Measurements from ENCODE around the gene MTAP.

MTAP gene

GRCh38 chr9:21871256-21871975 is 69.0 kb downstream of the MTAP start:
- H3K4me1 ChIP-seq (ENCODE audit: control insufficient read depth, insufficient read depth, low read length): no peaks in the 10 kb centered on the region; the same call in 1 of the 2 replicates
- POLR2A ChIA-PET: no interaction called here
- no peak overlapping the region for H3K27ac ChIP-seq (ENCODE audit: extremely low read depth, low read depth, low read length)
- H3K9me3 ChIP-seq (ENCODE audit: control insufficient read depth, insufficient read depth, low read depth, low read length): no peaks in the 10 kb centered on the region
- CTCF ChIA-PET: interaction anchor here (0.7 kb wide), 1 partner anchor 31 kb away, joined by 3 read pairs; no protein-coding TSS in a partner anchor
- peaks cover 0 to 9% of the 10 kb centered on the region in 2 experiments; a peak in 2 of 3 replicates for H3K36me3 ChIP-seq (ENCODE audit: control insufficient read depth in 2 of 2, insufficient read depth in 1 of 2, low read length in 2 of 2)
- no peak overlapping the region for H3K4me3 ChIP-seq (ENCODE audit: low read depth, low read length)
- TF ChIP-seq ZNF777 (tag by site-specific recombination; IDR thresholded peaks at IDR 0.05; ENCODE audit: borderline replicate concordance) (no peak), PRDM10 (tag by site-specific recombination; IDR thresholded peaks at IDR 0.05) (no peak), ZNF37A (tag by site-specific recombination; IDR thresholded peaks at IDR 0.05) (no peak)

GRCh38 chr9:21872696-21873095 is 70.3 kb downstream of the MTAP start:
- Histone ChIP-seq H3K27ac (ENCODE audit: extremely low read depth, low read depth, low read length) (no peak overlapping the region), H3K4me1 (ENCODE audit: control insufficient read depth, insufficient read depth, low read length) (no peaks in the 10 kb centered on the region; the same call in 1 of the 2 replicates), H3K36me3 (ENCODE audit: control insufficient read depth in 2 of 2, insufficient read depth in 1 of 2, low read length in 2 of 2) (peaks cover 0 to 8% of the 10 kb centered on the region in 2 experiments; a peak in 2 of 3 replicates), H3K9me3 (ENCODE audit: control insufficient read depth, insufficient read depth, low read depth, low read length) (no peaks in the 10 kb centered on the region), H3K4me3 (ENCODE audit: low read depth, low read length) (no peak overlapping the region)
- ChIA-PET CTCF (interaction anchor here (0.6 kb wide), 2 partner anchors 18 to 580 kb away, joined by 3 read pairs; no protein-coding TSS in a partner anchor), POLR2A (interaction anchor here (0.7 kb wide), 1 partner anchor 36 kb away, joined by 4 read pairs; no protein-coding TSS in a partner anchor)
- TF ChIP-seq YY2 (tag by site-specific recombination; IDR thresholded peaks at IDR 0.05): no peak
- no peak for TF ChIP-seq WT1 (tag by site-specific recombination; IDR thresholded peaks at IDR 0.05)
- no peak for TF ChIP-seq SETDB1 (IDR thresholded peaks at IDR 0.05; ENCODE audit: insufficient read length, low read length)
- TF ChIP-seq PRDM10 (tag by site-specific recombination; IDR thresholded peaks at IDR 0.05): no peak
- no peak for TF ChIP-seq ZNF112 (tag by site-specific recombination; IDR thresholded peaks at IDR 0.05)
- TF ChIP-seq TSHZ1 (tag by site-specific recombination; IDR thresholded peaks at IDR 0.05; ENCODE audit: borderline replicate concordance): no peak
- no peak for TF ChIP-seq IKZF3 (tag by site-specific recombination; IDR thresholded peaks at IDR 0.05)
- no peak for TF ChIP-seq ZBTB11 (tag by site-specific recombination; conservative IDR thresholded peaks at IDR 0.05; ENCODE audit: low read depth)
- no peak for TF ChIP-seq ZNF707 (tag by site-specific recombination; IDR thresholded peaks at IDR 0.05)
- no peak for TF ChIP-seq ZNF777 (tag by site-specific recombination; IDR thresholded peaks at IDR 0.05; ENCODE audit: borderline replicate concordance)
- TF ChIP-seq MYNN (tag by site-specific recombination; IDR thresholded peaks at IDR 0.05; ENCODE audit: borderline replicate concordance): no peak
- no peak for TF ChIP-seq ZNF645 (tag by site-specific recombination; IDR thresholded peaks at IDR 0.05)
- no peak for TF ChIP-seq GFI1B (tag by site-specific recombination; IDR thresholded peaks at IDR 0.05)
- no peak for TF ChIP-seq ZNF248 (tag by site-specific recombination; IDR thresholded peaks at IDR 0.05)
